NCI-H2196 treated with DMSO at 0.1 percent for 48 hours (cell line): Measurements from ENCODE around the gene MAP6D1.

Experiments
- DNase-seq: peaks from one replicate; lab custom pipeline; 2025; ENCODE audit not compliant: unreplicated experiment; lab: John Stamatoyannopoulos, UW

The MAP6D1 gene

DNA sequence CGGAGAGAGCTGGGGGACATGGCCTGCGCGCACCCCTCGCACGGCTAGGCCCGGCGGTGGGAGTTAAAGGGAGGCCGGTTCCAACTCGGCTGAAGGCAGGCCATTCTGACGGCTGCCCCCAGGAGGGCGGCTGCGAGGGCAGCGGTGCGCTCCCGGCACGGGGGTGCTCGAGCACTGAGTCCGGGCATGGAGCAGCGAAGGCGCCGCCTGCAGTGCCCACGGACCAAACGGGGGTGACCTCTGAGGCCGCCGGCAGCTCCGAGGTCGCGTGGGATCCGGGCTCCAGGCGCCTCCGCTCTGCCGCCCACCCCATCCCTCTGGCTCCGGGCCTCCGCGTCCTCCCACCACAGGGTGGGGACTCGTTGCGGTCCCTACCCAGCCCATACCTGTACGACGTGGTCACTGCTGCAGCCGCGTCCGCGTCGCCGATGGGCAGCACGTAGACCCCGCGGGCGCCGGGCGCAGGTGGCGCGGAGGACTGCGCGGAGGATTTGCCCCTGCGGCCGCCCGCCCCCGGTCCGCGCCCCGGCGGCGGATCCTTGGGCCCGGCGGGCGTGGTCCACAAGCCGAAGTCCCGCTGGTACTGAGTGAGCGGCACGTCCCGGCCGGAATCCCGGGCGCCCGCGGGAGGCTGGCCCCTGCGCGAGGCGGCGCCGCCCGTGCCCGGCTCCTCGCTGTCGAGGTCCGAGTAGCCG lies 469 bp downstream of the MAP6D1 start:
- DNase-seq, result no peak

DNA sequence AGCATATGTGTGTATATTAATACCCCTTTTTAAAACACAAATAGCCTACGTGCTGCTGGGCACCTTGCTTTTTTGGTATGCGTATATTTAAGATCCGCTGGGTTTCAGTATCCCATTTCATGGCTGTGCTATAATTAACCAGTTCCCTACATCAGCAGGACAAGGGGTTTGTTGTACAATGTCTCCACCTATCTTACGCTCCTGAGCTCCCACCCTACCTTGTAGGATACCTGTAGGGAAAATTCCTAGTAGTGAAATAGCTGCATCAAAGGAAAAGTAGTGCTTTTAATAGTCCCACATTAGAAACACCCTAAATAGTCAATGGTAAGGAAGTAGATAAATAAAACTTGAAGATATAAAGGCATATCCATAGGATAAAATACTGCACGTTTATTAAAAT lies 1.4 kb downstream of the MAP6D1 start:
- no peak for DNase-seq

DNA sequence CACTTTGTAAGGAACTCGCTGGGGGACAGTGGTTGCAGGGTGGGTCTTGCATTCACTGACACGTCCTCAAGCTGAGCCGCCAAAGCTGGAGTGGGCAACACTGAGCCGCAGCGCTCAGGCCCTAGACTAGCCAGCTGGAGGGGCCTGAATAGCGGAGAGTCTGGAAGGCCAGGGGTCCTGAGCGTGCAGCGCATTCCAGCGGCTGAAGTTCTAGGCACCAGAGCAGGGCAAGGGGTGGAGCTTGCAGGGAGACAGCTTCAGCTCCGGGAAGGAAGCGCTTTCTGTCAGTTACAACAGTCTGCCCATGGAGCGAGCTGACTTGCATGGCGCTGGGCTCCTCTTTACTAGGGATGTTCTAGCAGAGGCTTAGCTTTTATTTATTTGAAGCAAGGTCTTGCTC lies 2.7 kb downstream of the MAP6D1 start:
- DNase-seq, result no peak

DNA sequence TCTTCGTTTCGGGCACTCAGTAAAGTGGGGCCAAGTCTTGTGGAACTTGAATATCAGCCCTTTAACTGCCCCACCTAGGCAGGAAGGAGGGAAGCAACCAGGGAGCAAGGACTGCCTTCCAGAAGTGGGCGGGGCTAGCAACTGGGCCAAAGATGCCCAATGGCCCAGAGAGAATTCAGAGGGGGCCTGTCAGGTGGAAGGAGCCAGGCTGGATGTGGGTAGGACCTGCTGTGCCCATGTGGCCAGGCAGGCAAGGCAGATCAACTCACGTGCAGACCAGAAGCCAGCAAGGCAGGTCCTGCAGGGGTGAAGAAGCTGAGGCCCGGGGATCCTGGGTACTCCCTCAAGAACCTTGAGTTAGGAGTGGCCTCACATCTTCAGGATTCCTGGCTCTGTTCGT lies 5.5 kb downstream of the MAP6D1 start:
- DNase-seq, result no peak

GRCh38 chr3:183818706-183819624 lies 6.4 kb downstream of the MAP6D1 start:
- no peak for DNase-seq

DNA sequence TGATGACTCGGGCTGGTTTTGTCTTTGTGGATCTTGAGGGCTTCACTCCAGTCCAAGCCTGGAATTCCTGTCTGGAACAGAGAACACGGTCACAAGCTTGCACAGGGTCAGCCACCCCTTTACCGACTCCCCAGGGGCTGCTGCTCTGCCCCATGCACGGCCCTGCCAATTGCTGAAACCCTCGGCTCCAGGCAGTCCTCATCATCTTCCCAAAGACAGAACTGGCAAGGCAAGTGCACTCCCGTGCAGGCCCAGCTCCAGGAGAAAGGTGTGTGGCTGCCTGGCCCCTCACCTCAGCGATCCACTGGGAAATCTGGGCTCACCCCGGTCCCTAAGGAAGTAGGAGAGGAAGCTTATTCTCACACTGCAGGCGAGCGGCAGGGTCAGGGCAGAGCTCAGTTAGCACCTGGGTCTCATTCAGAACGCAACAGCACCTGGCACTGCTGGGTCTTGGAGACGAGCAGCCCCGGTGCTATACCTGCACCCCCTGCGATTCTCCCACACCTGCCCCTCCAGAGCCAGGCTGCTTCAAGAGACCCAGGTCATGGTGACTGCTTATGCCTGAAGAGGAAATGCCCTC lies 7.2 kb downstream of the MAP6D1 start:
- no peak for DNase-seq

- no peak for DNase-seq
Observed at GRCh38 chr3:183817639-183818038, 7.7 kb downstream of the MAP6D1 start.

DNA sequence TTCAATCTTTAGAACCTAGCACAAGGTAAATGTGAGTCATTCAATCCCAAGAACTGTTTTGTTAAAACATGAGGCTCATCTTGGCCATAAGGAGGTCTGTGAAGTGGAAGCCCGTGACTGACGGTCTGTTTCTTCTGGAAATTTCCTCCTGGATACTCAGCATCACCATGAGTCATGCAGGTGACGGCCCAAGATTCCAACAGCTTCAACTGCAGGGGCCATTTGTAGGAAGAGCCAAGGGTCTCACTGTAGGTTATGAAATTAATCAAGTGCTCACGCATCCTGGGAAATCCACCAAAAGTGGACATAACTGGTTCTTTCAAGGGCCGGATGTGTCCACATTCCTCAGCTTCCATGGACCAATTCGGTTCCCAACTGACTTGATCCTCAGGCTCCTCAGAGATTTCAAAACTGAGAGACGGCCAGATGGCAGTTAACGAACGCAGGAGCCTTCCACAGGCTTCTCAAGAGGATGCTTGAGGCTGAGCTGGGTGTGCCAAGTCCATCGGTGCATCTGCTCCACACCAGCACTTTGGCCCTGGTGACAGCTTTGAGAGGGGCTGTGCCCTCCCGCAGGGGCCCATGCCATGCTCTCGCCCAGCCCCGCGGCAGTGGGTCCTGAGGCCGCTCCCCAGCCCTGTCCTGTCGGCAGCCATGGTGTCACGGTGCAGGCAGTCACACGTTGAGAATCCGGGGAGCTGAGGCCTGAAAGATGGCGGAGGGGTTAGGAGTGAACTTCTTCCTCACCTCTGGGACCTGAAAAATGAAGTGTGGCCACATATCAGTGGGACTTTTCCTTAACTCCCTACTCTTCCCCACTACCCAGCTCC lies 8.5 kb downstream of the MAP6D1 start:
- DNase-seq, result no peak

- DNase-seq, result no peak
Observed at GRCh38 chr3:183815951-183816475, 9.4 kb downstream of the MAP6D1 start.

- no peak for DNase-seq
Observed at GRCh38 chr3:183815563-183815940, 9.8 kb downstream of the MAP6D1 start.

- DNase-seq, result no peak
Observed at GRCh38 chr3:183814240-183814639, 11.1 kb downstream of the MAP6D1 start.

DNA sequence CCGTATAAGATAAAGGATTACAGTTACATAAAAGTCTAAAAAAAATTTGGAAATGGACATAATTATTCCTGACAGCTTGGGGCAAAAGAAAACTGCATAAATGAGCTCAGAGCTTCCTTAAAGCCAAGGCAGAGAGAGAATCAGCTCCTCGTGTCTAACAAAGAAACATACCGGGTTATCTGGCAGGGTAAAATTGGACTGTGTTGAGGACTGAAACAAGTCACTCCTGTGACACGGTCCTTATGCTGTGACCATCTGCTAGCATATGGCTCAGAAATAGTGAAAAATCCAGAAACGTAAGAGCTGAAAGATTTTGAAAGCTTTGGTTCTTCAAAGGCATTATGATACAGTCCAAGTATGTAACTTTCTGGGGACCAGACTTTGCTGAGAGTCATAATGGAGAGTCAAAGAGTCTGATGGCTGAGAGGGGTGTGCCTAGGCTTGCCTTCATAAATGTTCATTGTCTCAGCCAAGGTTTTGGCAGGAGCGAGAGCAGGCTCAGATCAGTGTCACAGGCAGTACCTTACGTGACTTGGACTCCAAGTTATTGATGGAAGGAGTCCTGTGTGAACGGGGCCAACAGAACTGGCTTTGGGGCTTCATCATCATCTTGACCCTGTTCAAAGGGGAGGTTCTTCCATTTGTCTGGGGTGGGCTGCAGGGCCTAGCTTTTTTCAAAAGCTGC lies 12.5 kb downstream of the MAP6D1 start:
- peak; percentile 28 for DNase-seq

- no peak for DNase-seq
Observed at GRCh38 chr3:183811638-183812037, 13.7 kb downstream of the MAP6D1 start.

DNA sequence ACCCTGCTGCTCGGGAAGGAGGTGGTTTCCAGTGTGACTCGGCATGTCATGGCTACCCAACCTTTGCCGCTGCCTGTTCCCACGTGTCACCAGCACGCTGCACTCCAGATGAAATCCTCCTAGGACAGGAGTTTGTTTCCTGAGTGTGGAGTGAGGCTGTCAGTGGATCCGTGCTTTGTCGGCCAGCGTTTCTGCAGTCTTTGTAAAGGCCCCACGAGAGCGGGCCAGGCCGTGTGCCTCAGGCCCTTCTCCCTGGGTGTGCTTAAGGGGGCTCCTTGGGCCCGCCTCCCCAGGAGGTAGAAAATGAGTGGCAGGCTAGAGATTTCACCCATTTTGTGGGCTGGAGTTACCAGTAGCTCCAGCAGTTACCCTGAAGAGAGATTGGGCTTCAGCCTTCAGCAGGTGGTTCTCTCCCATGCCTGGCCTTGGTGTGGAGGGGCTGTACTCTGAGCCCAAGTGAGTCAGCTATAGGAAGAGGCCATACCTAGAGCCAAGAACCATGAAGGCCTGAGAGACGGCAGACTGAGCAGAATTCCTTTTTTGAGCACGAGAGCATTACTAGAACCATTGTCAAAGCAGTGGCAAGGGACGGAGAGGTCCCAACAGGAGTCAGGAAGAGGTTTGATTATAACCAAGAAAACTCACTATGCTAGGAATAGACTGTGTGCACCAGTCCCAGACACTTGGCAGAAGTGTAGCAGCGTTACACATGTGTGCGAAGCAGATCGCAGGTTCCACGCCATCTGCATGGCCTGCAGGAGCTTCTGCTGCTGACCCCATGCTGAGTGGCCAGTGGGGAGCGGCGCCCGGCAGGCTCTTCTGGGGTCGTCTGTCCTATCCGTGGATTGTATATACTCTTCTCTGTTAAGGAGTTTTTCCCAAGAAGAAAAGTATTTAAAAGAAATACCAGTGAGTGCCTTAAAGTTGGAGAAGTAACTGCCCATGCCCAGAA lies 14.5 kb downstream of the MAP6D1 start:
- DNase-seq, result no peak

DNA sequence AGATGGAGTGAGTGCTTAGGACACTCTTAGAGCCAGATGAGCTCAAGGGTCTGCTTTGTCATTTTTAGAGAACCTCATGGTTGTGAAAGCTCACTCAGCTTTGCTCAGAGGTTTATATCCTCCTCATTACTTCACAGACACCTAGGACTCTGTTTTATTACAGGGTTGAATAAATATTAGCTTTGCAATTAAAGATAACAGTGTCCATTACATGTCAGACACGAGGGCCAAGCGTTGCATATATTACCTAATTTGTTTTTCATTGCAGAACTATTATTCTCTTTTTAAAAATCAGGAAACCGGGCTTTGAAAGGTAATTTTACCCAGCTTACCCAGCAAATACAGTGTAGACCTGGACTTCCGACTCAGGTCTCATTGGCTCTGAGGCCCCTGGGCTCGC lies 16.1 kb downstream of the MAP6D1 start:
- DNase-seq, result peak; percentile 76

DNA sequence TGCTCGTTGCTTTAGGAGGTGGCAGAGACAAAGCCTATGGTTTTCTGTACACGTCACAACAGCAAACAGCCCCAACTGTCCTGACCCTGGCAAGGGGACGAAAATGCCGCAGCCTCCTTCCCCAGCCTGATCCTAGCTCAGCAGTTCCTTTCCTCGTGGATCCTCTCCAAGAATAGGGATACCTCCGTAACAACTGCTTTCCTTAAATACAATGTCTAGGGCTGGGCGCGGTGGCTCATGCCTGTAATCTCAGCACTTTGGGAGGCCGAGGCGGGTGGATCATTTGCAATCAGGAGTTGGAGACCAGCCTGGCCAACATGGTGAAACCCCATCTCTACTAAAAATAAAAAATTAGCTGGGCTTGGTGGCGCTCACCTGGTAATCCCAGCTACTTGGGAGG lies 17.0 kb downstream of the MAP6D1 start:
- no peak for DNase-seq

GRCh38 chr3:183807881-183808280 lies 17.5 kb downstream of the MAP6D1 start:
- no peak for DNase-seq

GRCh38 chr3:183807209-183807728 lies 18.1 kb downstream of the MAP6D1 start:
- DNase-seq, result peak; percentile 68

DNA sequence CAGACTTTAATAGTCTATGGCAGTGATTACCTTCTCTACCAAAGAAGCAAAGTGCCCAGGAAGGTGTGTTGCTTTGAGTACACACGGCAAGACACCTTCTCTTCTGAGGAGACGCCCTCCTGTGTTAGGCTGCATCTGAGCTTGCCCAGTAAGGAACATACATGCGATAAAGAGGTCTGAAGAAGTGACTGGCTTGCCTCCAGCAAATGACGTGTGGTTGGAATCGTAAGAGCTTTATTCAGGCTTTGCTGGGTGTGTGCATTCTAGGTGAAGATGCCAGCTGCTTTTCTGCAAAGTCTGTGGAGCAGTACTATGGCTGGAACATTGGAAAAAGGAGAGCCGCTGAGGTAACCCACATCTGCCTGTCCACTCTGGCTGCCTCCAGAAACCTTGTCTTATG lies 22.4 kb downstream of the MAP6D1 start:
- peak; percentile 45 for DNase-seq
